IMR-90 (cell line): ENCODE results near the gene ZNHIT1. TPM values are rescaled to one million over a fixed set of nuclear protein-coding genes. Genes with fewer than 3 reads are reported as not detected.
A peak's percentile ranks its signal among the peaks of the same experiment; 100 is the strongest.

Experiments used
- ATAC-seq: fragments of 200-7000 bp; cut with Tn5 transposase; 2 replicates; pipeline ENCODE4 v1.9.1; 2020; ENCODE audit warnings: low read depth, mild to moderate bottlenecking, moderate library complexity
- BruUV-seq: library from RNA; stranded (reverse); fragments of 400-500 nt; replicated peaks from 2 replicates; lab custom pipeline; 2021; lab: Mats Ljungman, UMichigan
- CTCF ChIA-PET: fragments of 300-600 bp; formaldehyde crosslinking; extraction: SDS; loops from one replicate; lab custom pipeline; 2021; ENCODE audit warnings: antibody characterized with exemption; lab: Yijun Ruan, JAX
- POLR2A ChIA-PET: fragments of 300-600 bp; sonication (Branson Sonifier 250); formaldehyde crosslinking; loops from one replicate; lab custom pipeline; 2022; ENCODE audit warnings: antibody characterized with exemption; ENCODE audit not compliant: unreplicated experiment; lab: Charles Lee
- DNase-seq: peaks from one replicate; pipeline ENCODE4 v3.0.0; 2013
- H2AFZ ChIP-seq: replicated peaks from 2 replicates; pipeline ENCODE3; 2013; ENCODE audit warnings: low read length, mild to moderate bottlenecking; ENCODE audit not compliant: poor library complexity
- H2AK5ac ChIP-seq: 2 replicates; pipeline ENCODE4 v1.6.1; 2013; ENCODE audit warnings: low read depth, low read length, inconsistent platforms
- H2AK9ac ChIP-seq: replicated peaks from 2 replicates; pipeline ENCODE3; 2013; ENCODE audit warnings: mild to moderate bottlenecking, low read depth, low read length, moderate library complexity; ENCODE audit not compliant: poor library complexity
- H2BK120ac ChIP-seq: 2 replicates; pipeline ENCODE4 v1.6.1; 2013; ENCODE audit warnings: low read depth, low read length, inconsistent platforms
- H2BK15ac ChIP-seq: 3 replicates; pipeline ENCODE4 v1.6.1; 2013; ENCODE audit warnings: low read depth, low read length, inconsistent platforms
- H2BK20ac ChIP-seq: 2 replicates; pipeline ENCODE4 v1.6.1; 2013; ENCODE audit warnings: low read depth, mild to moderate bottlenecking, inconsistent platforms, low read length, moderate library complexity
- H2BK5ac ChIP-seq: 2 replicates; pipeline ENCODE4 v1.6.1; 2013; ENCODE audit warnings: mild to moderate bottlenecking, low read depth, low read length, inconsistent platforms; ENCODE audit not compliant: poor library complexity, severe bottlenecking
- H3K14ac ChIP-seq: replicated peaks from 2 replicates; pipeline ENCODE4 v1.6.1; 2013; ENCODE audit warnings: low read depth, low read length, inconsistent platforms
- H3K18ac ChIP-seq: 2 replicates; pipeline ENCODE4 v1.6.1; 2013; ENCODE audit warnings: low read depth, low read length, control low read depth
- H3K23ac ChIP-seq: 2 replicates; pipeline ENCODE4 v1.6.1; 2013; ENCODE audit warnings: low read depth, low read length, inconsistent platforms
- H3K27ac ChIP-seq: 2 replicates; pipeline ENCODE4 v1.5.1; 2013; ENCODE audit warnings: mild to moderate bottlenecking, control low read depth, low read length; ENCODE audit not compliant: insufficient read depth
- H3K27me3 ChIP-seq: 2 replicates; pipeline ENCODE4 v1.6.1; 2013; ENCODE audit warnings: low read length; ENCODE audit not compliant: control insufficient read depth, insufficient read depth
- H3K36me3 ChIP-seq: 2 replicates; pipeline ENCODE4 v1.6.1; 2013; ENCODE audit warnings: low read length, mixed read lengths; ENCODE audit not compliant: control insufficient read depth, insufficient read depth
- H3K4ac ChIP-seq: 2 replicates; pipeline ENCODE4 v1.6.1; 2013; ENCODE audit warnings: low read depth, low read length, inconsistent platforms
- H3K4me1 ChIP-seq: 2 replicates; pipeline ENCODE4 v1.6.1; 2013; ENCODE audit warnings: low read length, mixed read lengths; ENCODE audit not compliant: control insufficient read depth, insufficient read depth
- H3K4me2 ChIP-seq: 2 replicates; pipeline ENCODE4 v1.6.1; 2013; ENCODE audit warnings: low read depth, mild to moderate bottlenecking, control low read depth, low read length, moderate library complexity
- H3K4me3 ChIP-seq: 2 replicates; pipeline ENCODE4 v1.5.1; 2013; ENCODE audit warnings: low read depth, mild to moderate bottlenecking, control low read depth, low read length, moderate library complexity; ENCODE audit not compliant: insufficient read depth
- H3K56ac ChIP-seq: 2 replicates; pipeline ENCODE4 v1.6.1; 2013; ENCODE audit warnings: low read length, inconsistent platforms; ENCODE audit not compliant: insufficient read depth; ENCODE audit errors: extremely low read depth
- H3K79me1 ChIP-seq, 2 experiments: 2 replicates each; pipeline ENCODE4 v1.6.1; 2013; ENCODE audit warnings: low read length in 2 of 2, inconsistent platforms in 1 of 2, low read depth in 1 of 2
- H3K9ac ChIP-seq: 2 replicates; pipeline ENCODE4 v1.6.1; 2013; ENCODE audit warnings: low read depth, low read length, control low read depth
- H3K9me1 ChIP-seq: 2 replicates; pipeline ENCODE4 v1.6.1; 2013; ENCODE audit warnings: low read length, inconsistent platforms; ENCODE audit not compliant: insufficient read depth
- H3K9me3 ChIP-seq: 2 replicates; pipeline ENCODE4 v1.6.1; 2013; ENCODE audit warnings: low read length; ENCODE audit not compliant: control insufficient read depth, insufficient read depth
- H4K20me1 ChIP-seq: 2 replicates; pipeline ENCODE4 v1.6.1; 2013; ENCODE audit warnings: low read length, inconsistent platforms; ENCODE audit not compliant: insufficient read depth
- H4K5ac ChIP-seq: 2 replicates; pipeline ENCODE4 v1.6.1; 2013; ENCODE audit warnings: mild to moderate bottlenecking, low read depth, low read length, control low read depth
- H4K8ac ChIP-seq, 2 experiments: 2 replicates each; pipeline ENCODE4 v1.6.1; 2013; ENCODE audit warnings: low read depth in 2 of 2, low read length in 2 of 2, control low read depth in 1 of 2, inconsistent platforms in 1 of 2
- H4K91ac ChIP-seq: 2 replicates; pipeline ENCODE4 v1.6.1; 2013; ENCODE audit warnings: low read depth, low read length, inconsistent platforms; ENCODE audit not compliant: insufficient read depth
- BHLHE40 ChIP-seq: fragments of 150-350 bp; IDR thresholded peaks from 2 replicates; pipeline ENCODE4 v1.6.1; 2016; ENCODE audit warnings: mild to moderate bottlenecking, low read depth, low read length
- MAZ ChIP-seq: IDR thresholded peaks from 2 replicates; pipeline ENCODE4 v1.6.1; 2012; ENCODE audit warnings: low read depth, mild to moderate bottlenecking, low read length, improper control_type of control experiment, moderate library complexity, borderline replicate concordance
- WGBS, 2 experiments: methylation state at CpG; one replicate each; pipeline versions ENCODE4 v1.1.5 to v1.1.7; 2013; ENCODE audit warnings: missing lambda C conversion rate in 2 of 2; ENCODE audit not compliant: insufficient read length in 1 of 2; ENCODE audit errors: extremely low coverage in 2 of 2; 5-methylcytosine and 5-hydroxymethylcytosine counted together
- dilution Hi-C: fragments of 300-500 bp; cut with HindIII; formaldehyde crosslinking; loops from one replicate; pipeline ENCODE4 v1.14.3; 2018; ENCODE audit warnings: low sequenced_read_pairs; ENCODE audit not compliant: unreplicated experiment
- in situ Hi-C: fragments of 300-500 bp; cut with MboI; formaldehyde crosslinking; loops from 3 replicates; pipeline ENCODE4 v1.14.3; 2019; ENCODE audit warnings: low sequenced_read_pairs, inconsistent platforms, mixed read lengths
- intact Hi-C: fragments of 100-400 bp; cut with micrococcal nuclease; formaldehyde crosslinking; loops from 2 replicates; pipeline ENCODE4 v1.10.0; 2022
- polyA plus RNA-seq, 3 experiments: library from polyadenylated mRNA; depleted of rRNA; stranded (reverse); fragments of >200 nt; gene quantifications; 2 replicates each; pipeline ENCODE4 v1.2.3, GENCODE V29; 2012; ENCODE audit warnings: low replicate concordance in 1 of 3
- total RNA-seq: library from RNA; depleted of rRNA; stranded (reverse); fragments of >200 nt; gene quantifications from 2 replicates; pipeline ENCODE4 v1.2.3, GENCODE V29; 2012

The ZNHIT1 gene
- total and polyA plus RNA-seq, 2 of the 4 experiments (the other 2 are of a cell fraction), result 31.7 to 47.1 TPM

GRCh38 chr7:101172854-101173751, 44.9 kb upstream of the ZNHIT1 start:
- H2BK15ac ChIP-seq, result no peak overlapping the region
- no peak overlapping the region for H4K8ac ChIP-seq
- H3K27me3 ChIP-seq, result peaks cover 83% of the 10 kb centered on the region

More at GRCh38 chr7:101172854-101173751, 44.9 kb upstream of the ZNHIT1 start:
- Histone ChIP-seq H3K4me3 (no peak overlapping the region), H2AK9ac (peak overlapping the region; percentile 55), H4K91ac (no peak overlapping the region), H3K9me1 (peaks cover 8% of the 10 kb centered on the region), H3K36me3 (no peaks in the 10 kb centered on the region), H3K4me2 (peak overlapping the region; percentile 35), H3K4ac (no peak overlapping the region), H2AK5ac (no peak overlapping the region; the same call in 1 of the 2 replicates), H3K9ac (no peak overlapping the region), H3K79me1 (peaks cover 0 to 3% of the 10 kb centered on the region in 2 experiments; a peak in 1 of 4 replicates), H3K18ac (no peak overlapping the region), H3K9me3 (peaks cover 4% of the 10 kb centered on the region; the same call in 1 of the 2 replicates), H3K23ac (peak overlapping the region; percentile 64; the same call in 1 of the 2 replicates), H4K20me1 (no peaks in the 10 kb centered on the region; the same call in 1 of the 2 replicates), H3K56ac (no peak overlapping the region), H2AFZ (peak overlapping the region; percentile 84), H2BK120ac (no peak overlapping the region), H2BK5ac (no peak overlapping the region), H2BK20ac (no peak overlapping the region), H3K4me1 (peaks cover 12% of the 10 kb centered on the region), H3K27ac (no peak overlapping the region), H3K14ac (no peak overlapping the region), H4K5ac (no peak overlapping the region)
- DNase-seq (peak; percentile 71), ATAC-seq (peak; percentile 63)
- POLR2A ChIA-PET, result interaction anchor here (0.9 kb wide), 1 partner anchor 8 kb away, joined by 3 read pairs; the partner anchor contains the start of gene VGF
- intact Hi-C loops, result no loop called here
- dilution Hi-C loops, result no loop called here
- CTCF ChIA-PET, result interaction anchor here (0.6 kb wide), 1 partner anchor 119 kb away, joined by 3 read pairs; no protein-coding TSS in a partner anchor
- BruUV-seq, result no TSS peak
- WGBS, 2 experiments, result 6% methylated on average over 3 of the region's 53 CpGs; no CpG with 5 or more reads in 1 of the 2 experiments
- TF ChIP-seq BHLHE40 (no peak; the same call in none of the 2 replicates), MAZ (peak; percentile 41; the same call in 1 of the 2 replicates)
- in situ Hi-C loops, result no loop called here
